ENCODE measurements around the gene MBD5. TPM values are rescaled to one million over a fixed set of nuclear protein-coding genes. Genes with fewer than 3 reads are reported as not detected.

Gene MBD5
- total RNA-seq, 1 donor from 2014 or later: 38.8 TPM

GRCh38 chr2:148458171-148458570, 437.3 kb downstream of the MBD5 start:
- H3K27ac ChIP-seq: no peak overlapping the region
- no peak overlapping the region for H3K27ac Mint-ChIP-seq
- no peaks in the 10 kb centered on the region for H3K36me3 Mint-ChIP-seq
- H3F3A ChIP-seq (ENCODE audit: low read depth): peaks cover 9% of the 10 kb centered on the region
- no peaks in the 10 kb centered on the region for H3K36me3 ChIP-seq
- no peaks in the 10 kb centered on the region for H3K9me3 ChIP-seq (ENCODE audit: low read depth)
- H3K9ac ChIP-seq: no peak overlapping the region
- no peaks in the 10 kb centered on the region for H4K20me1 ChIP-seq (ENCODE audit: low read depth)
- H3K27me3 Mint-ChIP-seq (ENCODE audit: insufficient read depth, low read depth): no peaks in the 10 kb centered on the region
- DNase-seq (ENCODE audit: low spot score): no peak
- no peak overlapping the region for H2AFZ ChIP-seq (replicated peaks)
- peaks cover 18% of the 10 kb centered on the region for H3K4me1 ChIP-seq
- H3K4me2 ChIP-seq: no peak overlapping the region
- H3K4me3 ChIP-seq: no peak overlapping the region
- TF ChIP-seq CTCF (IDR thresholded peaks at IDR 0.05): no peak
- no peaks in the 10 kb centered on the region for H3K27me3 ChIP-seq
- H3K4me3 Mint-ChIP-seq: no peak overlapping the region
- no peaks in the 10 kb centered on the region for H3K4me1 Mint-ChIP-seq
- H3K79me2 ChIP-seq (ENCODE audit: low read depth): no peaks in the 10 kb centered on the region
- no peaks in the 10 kb centered on the region for H3K9me3 Mint-ChIP-seq

DNA sequence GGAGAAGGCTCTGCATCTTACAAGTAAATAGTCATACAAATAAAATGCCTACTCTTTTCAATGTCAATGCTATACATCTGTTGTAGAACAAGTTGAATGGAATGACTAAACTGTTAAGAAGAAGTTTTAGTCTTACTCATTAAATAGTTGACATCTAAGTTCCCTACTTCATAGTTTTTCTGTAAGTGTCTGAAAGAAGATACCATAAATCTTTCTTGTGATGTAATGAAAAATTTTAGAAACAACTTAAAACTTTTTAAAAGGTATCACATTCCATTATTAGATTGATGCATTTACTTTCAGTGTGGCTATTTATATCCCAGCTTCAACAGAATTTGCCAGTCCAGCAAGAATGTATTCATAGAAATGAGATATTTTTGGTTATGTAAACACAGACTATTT, 438.5 kb downstream of the MBD5 start:
- Mint-ChIP-seq H3K4me3 (no peak overlapping the region), H3K27ac (no peak overlapping the region), H3K4me1 (no peaks in the 10 kb centered on the region), H3K27me3 (ENCODE audit: insufficient read depth, low read depth) (no peaks in the 10 kb centered on the region), H3K9me3 (no peaks in the 10 kb centered on the region), H3K36me3 (no peaks in the 10 kb centered on the region)
- peaks cover 8% of the 10 kb centered on the region for H3F3A ChIP-seq (ENCODE audit: low read depth)
- H3K27me3 ChIP-seq: no peaks in the 10 kb centered on the region
- no peak overlapping the region for H3K4me3 ChIP-seq
- no peaks in the 10 kb centered on the region for H3K36me3 ChIP-seq
- no peak overlapping the region for H2AFZ ChIP-seq (replicated peaks)
- no peaks in the 10 kb centered on the region for H3K79me2 ChIP-seq (ENCODE audit: low read depth)
- no peak overlapping the region for H3K27ac ChIP-seq
- no peak overlapping the region for H3K4me2 ChIP-seq
- TF ChIP-seq EZH2 (IDR thresholded peaks at IDR 0.05) (no peak), EZH2phosphoT487 (IDR thresholded peaks at IDR 0.05) (no peak), CTCF (IDR thresholded peaks at IDR 0.05) (no peak)
- no peaks in the 10 kb centered on the region for H4K20me1 ChIP-seq (ENCODE audit: low read depth)
- H3K9ac ChIP-seq: no peak overlapping the region
- no peaks in the 10 kb centered on the region for H3K9me3 ChIP-seq (ENCODE audit: low read depth)
- no peak for DNase-seq (ENCODE audit: low spot score)
- H3K4me1 ChIP-seq: peaks cover 18% of the 10 kb centered on the region

- H3K36me3 Mint-ChIP-seq: peaks cover 3% of the 10 kb centered on the region
These were observed 441.0 kb downstream of the MBD5 start for GRCh38 chr2:148461876-148462275.

More at GRCh38 chr2:148461876-148462275, 441.0 kb downstream of the MBD5 start:
- Histone ChIP-seq H3K36me3 (no peaks in the 10 kb centered on the region), H3K79me2 (ENCODE audit: low read depth) (no peaks in the 10 kb centered on the region), H4K20me1 (ENCODE audit: low read depth) (no peaks in the 10 kb centered on the region), H3K9ac (no peak overlapping the region), H3K4me2 (no peak overlapping the region), H3K4me1 (no peaks in the 10 kb centered on the region), H3K9me3 (ENCODE audit: low read depth) (no peaks in the 10 kb centered on the region), H3K27me3 (no peaks in the 10 kb centered on the region), H3K4me3 (no peak overlapping the region), H2AFZ (replicated peaks) (no peak overlapping the region), H3K27ac (no peak overlapping the region), H3F3A (ENCODE audit: low read depth) (no peaks in the 10 kb centered on the region)
- no peak for DNase-seq (ENCODE audit: low spot score)
- H3K4me3 Mint-ChIP-seq: no peak overlapping the region
- no peaks in the 10 kb centered on the region for H3K9me3 Mint-ChIP-seq
- no peak for TF ChIP-seq EZH2 (IDR thresholded peaks at IDR 0.05)
- no peak for TF ChIP-seq EZH2phosphoT487 (IDR thresholded peaks at IDR 0.05)
- no peak for TF ChIP-seq CTCF (IDR thresholded peaks at IDR 0.05)
- H3K27me3 Mint-ChIP-seq (ENCODE audit: insufficient read depth, low read depth): no peaks in the 10 kb centered on the region
- H3K4me1 Mint-ChIP-seq: no peaks in the 10 kb centered on the region
- H3K27ac Mint-ChIP-seq: no peak overlapping the region

Data from neural progenitor cell (in vitro differentiated cells).